ENCODE measurements around the gene VRK1.

VRK1 gene

DNA sequence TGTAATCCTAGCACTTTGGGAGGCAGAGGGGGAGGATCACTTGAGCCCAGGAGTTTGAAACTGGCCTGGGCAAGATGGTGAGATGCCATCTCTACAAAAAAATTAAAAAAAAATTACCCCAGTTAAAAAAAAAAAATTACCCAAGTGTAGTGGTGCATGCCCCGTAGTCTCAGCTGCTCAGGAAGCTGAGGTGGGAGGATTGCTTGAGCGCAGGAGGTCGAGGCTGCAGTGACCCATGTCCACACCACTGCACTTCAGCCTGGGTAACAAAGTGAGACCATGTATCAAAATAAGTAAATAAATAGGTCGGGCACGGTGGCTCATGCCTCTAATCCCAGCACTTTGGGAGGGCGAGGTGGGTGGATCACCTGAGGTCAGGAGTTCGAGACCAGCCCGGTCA lies 128.8 kb downstream of the VRK1 start:
- DNase-seq = no peak

DNA sequence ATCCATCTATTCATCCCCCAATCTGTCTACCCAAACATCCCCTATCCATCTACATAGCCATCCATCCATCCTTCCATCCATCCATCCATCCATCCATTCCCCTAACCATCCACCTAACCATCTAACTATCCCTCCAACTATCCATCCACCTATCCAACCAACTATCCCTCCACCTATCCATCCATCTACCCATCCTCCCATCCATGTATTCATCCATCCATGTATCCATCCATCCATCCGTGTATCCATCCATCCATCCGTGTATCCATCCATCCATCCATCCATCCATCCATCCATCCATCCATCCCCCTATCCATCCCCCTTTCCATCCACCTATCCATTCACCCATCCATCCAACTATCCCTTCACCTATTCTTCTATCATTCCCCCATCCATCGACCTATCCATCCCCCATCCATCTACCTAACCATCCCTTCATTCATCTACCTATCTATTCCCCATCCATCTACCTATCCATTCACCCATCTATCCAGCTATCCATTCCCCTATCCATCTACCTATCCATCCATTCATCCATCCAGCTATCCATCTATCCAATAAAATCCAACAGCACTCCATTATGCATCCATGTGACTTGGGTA lies 131.7 kb downstream of the VRK1 start:
- DNase-seq = no peak

DNA sequence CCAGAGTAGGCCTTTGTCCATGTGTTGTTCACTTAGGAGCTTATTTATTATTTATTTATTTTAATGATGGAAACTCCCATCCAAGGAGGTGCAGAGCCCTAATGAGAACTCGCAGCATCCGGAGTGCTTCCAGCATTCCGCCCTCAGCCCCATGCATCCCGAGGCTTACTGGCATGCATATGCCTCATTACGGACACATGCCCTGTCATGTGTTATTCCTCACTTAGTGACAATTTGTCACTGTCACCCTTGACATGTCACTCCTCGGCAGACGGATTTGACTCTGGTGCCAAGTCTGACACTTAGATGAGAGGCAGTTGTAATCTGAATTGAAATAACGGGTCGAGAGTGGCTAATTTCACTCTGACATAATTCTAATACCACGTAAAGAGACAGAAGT lies 132.8 kb downstream of the VRK1 start:
- DNase-seq = no peak

DNA sequence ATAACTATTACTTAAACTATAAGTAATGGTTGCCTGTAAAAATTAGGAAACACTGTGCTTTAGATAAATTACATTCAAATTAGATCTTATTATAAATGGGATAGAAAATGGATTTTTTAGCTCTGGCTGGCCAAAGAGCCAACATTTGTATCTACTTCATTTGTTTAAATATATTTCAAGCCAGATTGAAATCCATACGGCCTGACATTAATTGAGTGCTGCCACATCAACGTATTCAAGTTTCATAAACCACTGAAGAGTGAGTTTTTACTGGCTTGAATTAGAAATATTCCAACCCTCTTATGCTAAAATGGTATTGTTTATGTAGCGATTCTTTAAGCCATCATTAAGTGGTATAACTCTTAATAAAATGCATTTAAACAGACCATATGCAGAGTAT lies 133.3 kb downstream of the VRK1 start:
- no peak for DNase-seq
